ENCODE measurements around the gene CCDC167. TPM values are rescaled to one million over a fixed set of nuclear protein-coding genes. Genes with fewer than 3 reads are reported as not detected.

Gene CCDC167
- total and polyA plus RNA-seq, 2 of the 8 experiments (the other 6 are each of a cell fraction or from before 2014, with no cell fraction given) = 11.0 to 26.5 TPM

DNA sequence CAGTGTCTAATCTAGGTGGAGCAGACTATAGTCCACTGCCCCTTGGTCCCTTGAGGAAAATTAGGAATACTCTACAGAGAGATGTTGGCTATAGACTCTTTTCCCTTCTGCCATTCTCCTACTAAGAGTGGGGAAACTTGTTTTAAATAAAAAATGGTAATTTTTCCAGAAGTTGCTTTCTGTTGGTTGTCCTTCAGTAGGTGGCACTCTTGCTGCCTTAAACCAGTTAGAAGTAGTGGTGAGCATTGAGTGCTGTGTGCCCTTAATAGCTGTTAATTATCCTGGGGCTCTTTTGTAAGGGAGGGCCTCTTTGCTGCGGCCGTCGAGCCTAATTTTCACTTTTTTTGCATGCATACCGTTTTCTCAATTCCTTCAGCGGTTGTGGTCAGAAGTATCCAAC lies 63.9 kb downstream of the CCDC167 start:
- 98% methylated on average over 5 of the region's 5 CpGs; no CpG with 5 or more reads in 1 of the 2 experiments for WGBS, 2 experiments (ENCODE audit: extremely low coverage in 1 of 2, insufficient coverage in 1 of 2, insufficient read length in 1 of 2, insufficient replicate concordance in 2 of 2, low coverage in 1 of 2, low lambda C conversion rate in 2 of 2, missing lambda C conversion rate in 1 of 2)
- Histone ChIP-seq H4K5ac (ENCODE audit: insufficient read length, low read depth, low read length) (no peak overlapping the region), H4K8ac (ENCODE audit: extremely low read depth, insufficient read depth, low read length) (no peak overlapping the region), H3K79me2 (ENCODE audit: control insufficient read depth in 1 of 2, insufficient read depth in 2 of 2, low read length in 2 of 2) (peaks cover 0 to 25% of the 10 kb centered on the region in 2 experiments; a peak in 3 of 4 replicates), H4K91ac (replicated peaks; ENCODE audit: insufficient read length, low read length) (no peak overlapping the region), H2BK120ac (replicated peaks; ENCODE audit: low read depth, low read length) (no peak overlapping the region), H2BK12ac (ENCODE audit: low read depth, low read length) (no peak overlapping the region), H3K9me3 (ENCODE audit: insufficient read depth in 2 of 2, low read depth in 1 of 2, low read length in 1 of 2) (no peaks in the 10 kb centered on the region), H2BK20ac (ENCODE audit: low read length) (no peak overlapping the region), H3K4me1 (replicated peaks in 1 of 4; ENCODE audit: control insufficient read depth in 3 of 4, insufficient read depth in 4 of 4, low read length in 3 of 4) (peaks cover 0 to 12% (median 3%) of the 10 kb centered on the region in 4 experiments; a peak in 4 of 7 replicates), H3K56ac (replicated peaks; ENCODE audit: insufficient read length, low read depth, low read length) (no peak overlapping the region), H3K9ac (replicated peaks in 1 of 4; ENCODE audit: extremely low read depth in 1 of 4, low read depth in 3 of 4, low read length in 3 of 4) (no peak overlapping the region), H3K27ac (ENCODE audit: low read depth, low read length) (no peak overlapping the region), H2AK5ac (ENCODE audit: low read depth, low read length) (no peak overlapping the region), H3K79me1 (ENCODE audit: low read depth, low read length) (peaks cover 8% of the 10 kb centered on the region), H3K4ac (replicated peaks; ENCODE audit: insufficient read length, low read depth, low read length) (no peak overlapping the region), H3K23me2 (ENCODE audit: low read depth, low read length) (peaks cover 11% of the 10 kb centered on the region), H4K20me1 (replicated peaks in 1 of 2; ENCODE audit: control insufficient read depth in 1 of 2, insufficient read depth in 2 of 2, low read length in 2 of 2) (peaks cover under 1 to 2% of the 10 kb centered on the region in 2 experiments), H2BK15ac (ENCODE audit: low read length) (no peak overlapping the region), H2BK5ac (ENCODE audit: low read depth, low read length) (no peak overlapping the region), H3K23ac (ENCODE audit: insufficient read length) (no peak overlapping the region), H3K36me3 (ENCODE audit: control insufficient read depth in 2 of 4, insufficient read depth in 4 of 4, low read length in 3 of 4) (peaks cover 7 to 23% (median 9%) of the 10 kb centered on the region in 4 experiments; a peak in 5 of 8 replicates), H3K18ac (ENCODE audit: extremely low read depth, low read length) (no peak overlapping the region), H3K4me3 (ENCODE audit: extremely low read depth in 1 of 4, insufficient read depth in 2 of 4, low read depth in 3 of 4, low read length in 4 of 4) (no peak overlapping the region), H2AFZ (ENCODE audit: low read length) (no peak overlapping the region), H3K4me2 (ENCODE audit: insufficient read depth in 1 of 2, low read depth in 2 of 2, low read length in 2 of 2) (no peak overlapping the region), H3K27me3 (replicated peaks in 1 of 4; ENCODE audit: control insufficient read depth in 3 of 4, extremely low read depth in 1 of 4, insufficient read depth in 3 of 4, low read length in 3 of 4) (no peaks in the 10 kb centered on the region), H3K14ac (ENCODE audit: insufficient read length) (no peak overlapping the region)
- no peak for FAIRE-seq
- no peak for DNase-seq (ENCODE audit: low read depth in 1 of 2, low spot score in 2 of 2)
- TF ChIP-seq POU5F1 (IDR thresholded peaks at IDR 0.05; ENCODE audit: low read depth, low read length) (no peak), KDM5A (IDR thresholded peaks at IDR 0.05; ENCODE audit: low read length) (no peak), CTBP2 (IDR thresholded peaks at IDR 0.05; ENCODE audit: borderline replicate concordance, insufficient read depth, insufficient read length, low read length) (no peak), POLR2A (IDR thresholded peaks at IDR 0.05; ENCODE audit: control extremely low read depth in 1 of 2, low read depth in 2 of 2, low read length in 2 of 2) (no peak), KDM1A (IDR thresholded peaks at IDR 0.05; ENCODE audit: borderline replicate concordance, low read length) (no peak), CREB1 (IDR thresholded peaks at IDR 0.05) (no peak), ASH2L (IDR thresholded peaks at IDR 0.05; ENCODE audit: low read length) (no peak), RAD21 (IDR thresholded peaks at IDR 0.05 in 1 of 2, conservative IDR thresholded peaks at IDR 0.05 in 1 of 2; ENCODE audit: low read depth in 2 of 2, low read length in 2 of 2) (no peak), NRF1 (IDR thresholded peaks at IDR 0.05; ENCODE audit: low read depth, low read length) (no peak), SIX5 (IDR thresholded peaks at IDR 0.05; ENCODE audit: low read depth, low read length) (no peak), SIRT6 (IDR thresholded peaks at IDR 0.05; ENCODE audit: low read length) (no peak), EGR1 (IDR thresholded peaks at IDR 0.05; ENCODE audit: borderline replicate concordance, low read depth, low read length) (no peak)
- ChIA-PET POLR2A (ENCODE audit: partially characterized antibody) (no interaction called here), CTCF (ENCODE audit: partially characterized antibody) (interaction anchor here (0.6 to 3.1 kb wide), 7 partner anchors 9 to 257 kb away, joined by 3 to 10 read pairs (median 3); no protein-coding TSS in a partner anchor)
